IPS-11a (cell line): ENCODE measurements around the gene LKAAEAR1.
A peak's percentile ranks its signal among the peaks of the same experiment; 100 is the strongest.

Experiments
- H3K4me3 ChIP-seq: one replicate; pipeline ENCODE4 v1.5.1; 2013; ENCODE audit warnings: low read depth, low read length, control low read depth

The LKAAEAR1 gene

DNA sequence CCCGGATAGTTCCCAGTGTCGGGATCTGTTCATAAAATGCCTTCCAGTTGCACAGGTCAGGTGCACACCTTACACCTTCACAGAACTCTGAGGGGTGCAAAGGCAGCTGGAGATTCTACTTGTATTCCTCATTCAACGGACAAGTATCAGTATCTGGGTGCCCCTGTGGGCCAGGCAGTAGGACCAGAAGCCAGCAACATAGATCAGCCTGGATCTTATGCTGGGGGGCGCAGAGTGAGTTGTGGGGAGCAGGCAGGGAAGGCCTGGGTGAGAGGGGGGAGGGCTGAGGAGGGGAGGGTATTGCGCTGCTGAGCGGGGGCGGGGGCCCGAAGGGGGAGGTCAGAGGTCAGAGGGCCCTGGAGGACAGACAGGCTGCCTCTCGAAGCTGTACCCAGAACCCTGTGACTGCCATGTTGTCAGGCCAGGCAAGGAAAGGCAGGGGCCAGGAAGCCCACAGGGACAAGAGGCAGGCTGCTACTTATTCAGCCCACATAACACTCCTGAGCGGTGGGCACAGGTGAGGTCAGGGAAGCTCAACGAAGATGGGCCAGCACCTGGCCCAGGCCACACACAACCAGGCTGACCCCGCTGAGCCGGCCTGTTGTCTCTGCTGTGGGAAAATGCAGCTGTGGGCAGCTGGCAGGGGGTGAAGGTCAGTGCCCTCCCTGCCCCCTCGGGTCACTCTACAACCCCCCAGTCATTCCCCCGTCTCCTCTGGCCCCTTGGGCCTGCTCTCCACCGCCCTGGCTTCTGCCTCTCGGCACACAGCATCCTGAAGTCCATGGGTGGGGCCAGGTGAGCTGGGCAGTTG, 3.2 kb downstream of the LKAAEAR1 start:
- H3K4me3 ChIP-seq, result no peak overlapping the region

- peak within 1 kb of the TSS; percentile 56 for H3K4me3 ChIP-seq
Measured at GRCh38 chr20:64080013-64080812, 4.0 kb downstream of the LKAAEAR1 start, which contains the start of gene OPRL1. Gene OPRL1 (plus strand): TSS chr20:64080082. CDS start chr20:64092721, 12,639 bp downstream.

GRCh38 chr20:64079273-64080012, 4.8 kb downstream of the LKAAEAR1 start, which contains the start of gene RGS19:
Gene RGS19 (minus strand): TSS chr20:64079518. CDS start chr20:64076886, 2,632 bp downstream.
- peak within 1 kb of the TSS; percentile 56 for H3K4me3 ChIP-seq

- H3K4me3 ChIP-seq, result peak overlapping the region; percentile 56
Measured at GRCh38 chr20:64078934-64079272, 5.3 kb downstream of the LKAAEAR1 start.

- H3K4me3 ChIP-seq, result no peak overlapping the region
Measured at GRCh38 chr20:64077876-64078551, 6.2 kb downstream of the LKAAEAR1 start.

- H3K4me3 ChIP-seq, result no peak overlapping the region
Measured at GRCh38 chr20:64077541-64077875, 6.7 kb downstream of the LKAAEAR1 start.

GRCh38 chr20:64077094-64077493, 7.1 kb downstream of the LKAAEAR1 start:
- H3K4me3 ChIP-seq, result no peak overlapping the region

DNA sequence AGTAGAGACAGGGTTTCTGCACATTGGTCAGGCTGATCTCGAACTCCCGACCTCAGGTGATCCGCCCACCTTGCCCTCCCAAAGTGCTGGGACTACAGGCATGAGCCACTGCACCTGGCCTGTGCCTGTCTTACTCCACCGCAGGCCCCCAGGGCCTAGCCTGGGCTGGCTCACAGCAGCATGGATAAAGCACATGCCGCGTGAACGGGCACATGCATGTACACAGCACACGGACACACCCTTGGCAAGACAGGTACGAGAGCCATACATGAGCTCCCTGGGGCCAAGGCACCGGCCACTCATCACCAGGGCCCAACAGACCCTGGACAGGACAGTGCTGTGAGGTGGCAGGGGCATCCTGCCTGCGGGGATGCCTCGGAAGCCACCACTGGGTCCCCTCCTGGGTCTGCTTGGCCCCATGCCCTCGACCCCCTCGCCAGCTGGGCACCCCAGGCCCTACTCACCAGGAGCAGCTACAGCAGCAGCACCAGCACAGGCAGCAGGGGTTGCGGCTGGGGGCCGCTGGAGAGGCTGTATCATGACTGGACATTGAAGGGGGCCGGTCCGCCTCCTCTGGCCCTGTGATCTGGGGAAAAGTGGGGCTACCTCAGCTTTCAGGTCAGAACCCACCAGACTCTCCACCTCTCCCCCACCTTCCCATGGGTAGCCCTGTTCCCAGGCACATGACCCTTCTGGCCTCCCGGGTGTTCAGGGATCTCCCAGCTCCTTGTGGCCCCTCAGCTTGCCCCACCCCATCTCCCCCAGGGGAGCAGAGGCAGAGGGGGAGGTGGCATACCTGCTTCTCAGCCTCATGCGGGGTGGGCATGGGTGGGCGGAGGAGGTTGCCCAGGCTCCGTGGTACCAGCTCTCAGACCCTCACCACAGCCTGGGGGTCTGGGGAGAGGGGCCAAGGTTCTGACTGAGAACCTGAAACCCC, 7.9 kb downstream of the LKAAEAR1 start:
- H3K4me3 ChIP-seq, result no peak overlapping the region

- H3K4me3 ChIP-seq, result no peak overlapping the region
Measured at GRCh38 chr20:64075556-64075955, 8.6 kb downstream of the LKAAEAR1 start.

- H3K4me3 ChIP-seq, result no peak overlapping the region
Measured at GRCh38 chr20:64074963-64075362, 9.2 kb downstream of the LKAAEAR1 start.

DNA sequence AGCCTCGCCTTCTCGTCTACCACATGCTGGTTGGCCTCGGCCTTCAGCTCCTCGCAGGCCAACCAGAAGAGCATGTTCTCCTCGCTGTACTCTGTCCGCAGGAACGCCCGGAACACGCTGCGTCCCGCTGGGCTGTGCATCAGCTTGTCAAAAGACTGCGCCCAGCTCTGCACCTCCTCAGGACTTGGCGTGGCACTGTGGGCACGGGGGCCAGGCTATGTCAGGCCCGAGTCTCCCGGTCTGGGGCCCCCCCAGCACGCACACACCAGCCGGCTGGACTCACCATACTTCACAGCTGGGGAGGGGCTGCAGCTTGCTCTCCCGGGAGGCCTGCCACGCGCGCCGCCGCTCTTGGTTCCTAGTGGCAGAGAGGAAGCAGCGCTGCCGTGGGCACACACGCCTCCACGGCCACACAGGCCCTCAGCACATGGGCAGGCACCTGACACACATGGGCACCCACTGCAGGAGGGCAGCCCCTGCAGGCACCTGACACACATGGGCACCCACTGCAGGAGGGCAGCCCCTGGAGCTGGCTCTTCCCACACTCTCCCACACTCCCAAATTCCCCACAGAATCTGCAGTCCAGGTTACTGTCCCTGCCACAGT, 9.9 kb downstream of the LKAAEAR1 start:
- no peak overlapping the region for H3K4me3 ChIP-seq

DNA sequence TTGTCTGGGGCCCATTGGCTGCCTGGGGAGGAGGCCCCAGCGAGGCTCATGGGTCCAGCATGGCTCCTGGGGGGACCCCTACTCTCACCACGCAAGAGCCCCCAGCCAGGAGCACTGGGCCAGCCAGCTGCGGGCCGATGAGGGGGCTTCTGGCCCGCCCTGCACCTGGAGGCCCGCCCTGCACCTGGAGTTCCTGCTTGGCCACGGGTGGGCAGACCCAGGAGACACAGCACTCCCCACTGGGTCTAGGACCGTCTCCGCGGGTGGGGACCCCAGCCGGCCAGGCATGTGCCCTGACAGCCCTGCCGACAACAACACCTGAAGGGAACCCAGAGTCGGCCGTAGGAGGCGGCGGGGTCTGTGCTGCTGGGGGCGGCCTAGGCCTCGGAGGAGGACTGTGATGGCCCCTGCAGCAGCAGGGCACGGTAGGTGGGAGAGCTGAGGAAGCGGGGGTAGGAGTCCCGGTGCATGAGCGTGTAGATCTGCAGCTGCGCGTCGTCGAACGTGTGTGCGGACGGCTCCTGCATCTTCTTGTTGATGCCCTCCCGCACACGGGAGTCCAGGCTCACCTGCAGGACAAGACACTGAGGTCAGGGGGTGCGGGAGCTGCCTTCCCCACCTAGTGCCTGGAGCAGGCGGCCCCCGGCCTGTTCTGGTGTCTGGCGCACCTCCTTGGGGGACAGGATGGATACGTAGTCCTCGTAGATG, 10.6 kb downstream of the LKAAEAR1 start:
- no peak overlapping the region for H3K4me3 ChIP-seq

- H3K4me3 ChIP-seq, result no peak overlapping the region
Measured at GRCh38 chr20:64072498-64073063, 11.6 kb downstream of the LKAAEAR1 start.

DNA sequence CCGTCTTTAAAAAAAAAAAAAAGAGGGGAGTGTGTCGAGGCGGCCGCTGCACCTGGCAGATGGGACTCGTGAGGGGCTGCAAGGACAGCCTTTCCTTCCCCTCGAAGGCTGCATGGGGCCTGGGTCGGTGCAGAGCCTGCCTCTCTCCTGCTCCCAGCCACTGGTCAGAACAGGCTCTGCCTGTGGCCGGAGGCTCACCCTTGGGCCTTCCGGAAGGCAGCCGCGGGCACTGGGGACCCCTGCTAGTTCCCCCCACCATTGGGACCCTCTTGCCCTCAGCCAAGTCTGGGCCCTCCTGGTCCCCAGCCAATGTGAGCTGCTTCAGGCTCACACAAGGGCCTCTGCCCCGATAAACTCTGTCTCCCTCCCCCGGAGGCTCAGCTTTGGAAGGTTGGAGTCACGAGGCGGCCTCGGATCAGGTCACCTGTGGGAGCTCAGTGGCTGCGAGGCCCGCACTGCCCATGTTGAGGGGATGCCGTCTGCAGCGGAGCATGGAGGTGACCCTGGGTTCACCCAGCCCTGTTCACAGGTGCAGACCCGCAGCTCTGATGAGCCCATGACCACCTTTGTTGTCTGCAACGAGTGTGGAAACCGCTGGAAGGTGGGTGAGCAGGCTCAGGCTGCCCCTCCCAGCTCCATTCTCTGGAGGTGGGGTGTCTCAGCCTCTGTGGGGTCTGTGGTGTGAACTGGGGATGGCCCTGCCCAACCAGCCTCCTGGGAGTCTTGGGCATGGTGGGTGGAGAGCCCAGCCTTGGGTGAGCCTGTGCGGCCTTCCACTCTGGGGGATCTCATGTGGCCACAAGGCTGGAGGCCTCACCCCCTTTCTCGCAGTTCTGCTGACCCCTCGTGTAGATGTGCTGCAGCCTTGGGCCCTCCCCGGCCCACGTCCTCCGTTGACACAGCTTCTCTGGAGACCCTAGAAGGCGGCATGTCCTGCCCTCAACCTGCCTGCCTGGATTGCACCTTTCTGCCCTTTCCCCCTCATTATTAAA, 12.6 kb downstream of the LKAAEAR1 start:
- no peak overlapping the region for H3K4me3 ChIP-seq

- no peak overlapping the region for H3K4me3 ChIP-seq
Measured at GRCh38 chr20:64070244-64070993, 13.8 kb downstream of the LKAAEAR1 start.

- no peak overlapping the region for H3K4me3 ChIP-seq
Measured at GRCh38 chr20:64069614-64070243, 14.5 kb downstream of the LKAAEAR1 start.
